ENCODE measurements around the gene TAS2R9.
A peak's percentile ranks its signal among the peaks of the same experiment; 100 is the strongest.
"Not testable (repeated sequence)": the region's sequence is repeated elsewhere in the genome, so short reads cannot be mapped to it uniquely, and the experiment has no call there.

Gene TAS2R9, protein sequence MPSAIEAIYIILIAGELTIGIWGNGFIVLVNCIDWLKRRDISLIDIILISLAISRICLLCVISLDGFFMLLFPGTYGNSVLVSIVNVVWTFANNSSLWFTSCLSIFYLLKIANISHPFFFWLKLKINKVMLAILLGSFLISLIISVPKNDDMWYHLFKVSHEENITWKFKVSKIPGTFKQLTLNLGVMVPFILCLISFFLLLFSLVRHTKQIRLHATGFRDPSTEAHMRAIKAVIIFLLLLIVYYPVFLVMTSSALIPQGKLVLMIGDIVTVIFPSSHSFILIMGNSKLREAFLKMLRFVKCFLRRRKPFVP

DNA sequence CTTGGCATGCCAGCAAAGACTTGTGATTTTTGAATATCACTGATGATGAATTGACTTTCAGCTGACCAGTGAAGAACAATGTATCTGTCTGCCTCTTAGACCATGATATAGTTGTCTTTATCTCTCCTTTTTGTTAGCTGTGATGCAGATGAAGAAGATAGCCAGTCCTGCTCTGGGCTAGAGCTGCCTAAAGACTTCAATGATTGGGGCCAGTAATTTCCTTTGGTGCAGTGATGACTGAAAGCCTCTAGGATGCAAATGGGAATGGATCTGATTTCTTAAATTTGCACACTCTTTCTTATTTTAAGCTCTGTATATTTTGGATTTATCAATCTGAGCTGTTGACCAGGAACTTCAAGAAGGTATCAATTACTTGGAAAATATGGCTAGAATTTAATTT is at the start of gene TAS2R9:
TAS2R9 (minus strand) TSS at position 101 of the 400 bp plus-strand sequence; CDS start at position 8, 93 bp downstream.
- DNase-seq, result no peak

DNA sequence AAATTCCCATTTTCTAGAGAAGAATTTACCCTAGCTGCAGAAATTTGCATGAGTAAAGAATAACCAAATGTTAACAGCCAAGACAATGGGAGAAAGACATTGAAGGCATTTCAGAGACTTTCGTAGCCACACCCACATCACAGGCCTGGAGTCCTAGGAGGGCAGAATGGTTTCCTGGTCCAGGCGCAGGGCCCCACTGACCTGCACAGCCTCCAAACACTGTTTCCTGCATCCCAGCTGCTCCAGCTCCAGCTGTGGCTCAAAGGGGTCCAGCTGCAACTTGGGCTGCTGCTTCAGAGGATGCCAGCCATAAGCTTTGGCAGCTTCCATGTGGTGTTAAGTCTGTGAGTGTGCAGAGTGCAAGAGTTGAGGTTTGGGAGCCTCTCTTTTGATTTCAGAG is 45.8 kb upstream of the TAS2R9 start:
- DNase-seq, result no peak

DNA sequence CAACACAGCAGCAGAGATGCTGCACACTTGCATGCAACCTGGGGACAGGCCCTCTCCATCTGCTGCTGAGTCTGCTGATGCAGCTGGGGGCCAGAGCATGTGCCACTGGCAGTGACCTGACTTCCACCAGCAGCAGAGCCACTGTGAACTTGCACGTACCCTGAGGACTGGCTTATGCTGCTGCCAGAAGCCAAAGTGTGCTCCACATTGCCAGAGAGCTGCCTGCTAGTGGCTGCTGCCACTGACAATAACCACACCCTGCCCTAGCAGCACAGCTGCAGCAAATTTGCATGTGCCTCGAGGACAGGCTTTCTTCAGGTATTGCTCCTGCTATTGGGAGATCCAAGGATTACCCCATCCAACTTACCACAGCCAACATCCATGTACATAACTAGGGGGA is 43.8 kb upstream of the TAS2R9 start:
- DNase-seq, result no peak

DNA sequence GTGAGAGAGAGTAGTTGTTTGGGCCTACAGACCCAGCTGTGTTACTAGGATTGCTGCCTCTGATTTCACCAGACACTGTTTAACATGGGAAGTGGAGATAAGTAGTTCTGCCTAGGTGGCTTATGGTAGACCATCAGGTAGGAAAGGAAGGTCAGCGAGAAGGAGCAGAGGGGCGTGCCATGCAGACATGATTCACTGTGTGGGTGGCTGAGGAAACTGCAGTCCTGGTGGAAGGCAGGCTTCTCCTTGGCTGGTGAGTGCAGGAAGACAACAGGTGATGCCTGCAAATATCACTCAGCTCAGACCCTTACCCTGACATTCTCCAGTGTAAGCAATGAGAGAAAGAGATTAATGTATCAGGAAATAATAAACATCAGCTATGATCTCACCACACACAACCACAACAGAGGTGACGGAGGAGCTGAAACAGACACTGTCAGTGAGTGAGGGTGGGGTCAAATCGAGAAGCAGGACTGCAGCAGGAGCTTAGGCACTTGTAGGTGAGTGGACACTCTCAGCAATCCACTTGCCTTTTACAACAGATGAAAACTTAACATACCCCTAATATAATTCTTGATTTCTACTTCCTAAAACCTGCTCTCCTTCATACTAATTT is 41.4 kb upstream of the TAS2R9 start:
- no peak for DNase-seq

- no peak for DNase-seq
Measured at GRCh38 chr12:10849425-10849878, 39.5 kb upstream of the TAS2R9 start, which contains the start of gene PRR4. Gene PRR4 (minus strand): TSS chr12:10849475. CDS start chr12:10849437, 38 bp downstream.

DNA sequence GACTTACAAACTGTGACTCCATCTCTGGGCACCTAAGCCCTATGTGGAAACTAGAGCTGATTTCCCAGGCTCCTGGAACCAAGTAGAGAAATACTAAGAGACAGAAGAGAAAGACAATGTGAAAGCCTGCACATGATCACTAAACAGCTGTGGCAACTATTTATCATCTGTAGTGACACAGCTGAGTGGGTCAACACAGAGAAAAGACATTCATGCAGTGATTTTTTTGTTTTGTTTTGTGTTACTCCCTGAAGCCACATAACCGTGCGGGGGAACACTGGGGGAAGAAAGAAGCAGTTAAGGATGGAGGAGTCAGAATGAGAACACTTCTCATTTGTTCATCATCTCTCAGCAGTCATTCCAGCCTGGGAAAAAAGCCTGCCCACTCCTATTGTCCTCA is 37.8 kb upstream of the TAS2R9 start:
- DNase-seq, result no peak

- no peak for DNase-seq
Measured at GRCh38 chr12:10842862-10843261, 32.9 kb upstream of the TAS2R9 start.

DNA sequence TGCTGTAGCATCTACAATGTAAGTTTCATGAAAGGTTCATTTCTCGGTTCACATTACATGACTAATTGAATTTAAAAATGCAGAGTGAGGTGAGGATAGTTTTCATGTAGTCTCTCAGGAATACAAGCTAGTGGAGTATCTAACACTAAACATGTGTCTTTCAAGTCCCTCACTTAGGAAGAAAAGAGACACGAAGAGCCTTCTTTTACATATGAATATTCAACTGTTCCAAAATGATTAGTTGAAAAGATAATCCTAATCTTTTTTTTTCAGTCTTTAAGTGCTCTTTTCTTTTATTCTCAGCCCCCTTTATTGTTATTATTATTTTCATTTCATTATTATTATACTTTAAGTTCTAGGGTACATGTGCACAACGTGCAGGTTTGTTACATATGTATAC is 28.5 kb upstream of the TAS2R9 start:
- no peak for DNase-seq

- no peak for DNase-seq
Measured at GRCh38 chr12:10829994-10830393, 20.0 kb upstream of the TAS2R9 start.

GRCh38 chr12:10826258-10826657 is 16.3 kb upstream of the TAS2R9 start, which contains the start of gene TAS2R10:
Gene TAS2R10 (minus strand): TSS chr12:10826358. CDS start chr12:10826269, 89 bp downstream.
- DNase-seq, result no peak

GRCh38 chr12:10824957-10825356 is 15.0 kb upstream of the TAS2R9 start:
- DNase-seq, result no peak

GRCh38 chr12:10811883-10812536 is 2.0 kb upstream of the TAS2R9 start:
- DNase-seq, result no peak

- no peak for DNase-seq
Measured at GRCh38 chr12:10807186-10807585, 2.8 kb downstream of the TAS2R9 start, which contains the start of gene TAS2R8. Gene TAS2R8 (minus strand): TSS chr12:10807286. CDS start chr12:10806980, 306 bp downstream.

- DNase-seq, result no peak
Measured at GRCh38 chr12:10802587-10802986, 7.4 kb downstream of the TAS2R9 start, which contains the start of gene TAS2R7. Gene TAS2R7 (minus strand): TSS chr12:10802627. CDS start chr12:10802570, 57 bp downstream.

GRCh38 chr12:10801741-10802140 is 8.2 kb downstream of the TAS2R9 start:
- no peak for DNase-seq

- no peak for DNase-seq
Measured at GRCh38 chr12:10794222-10794621, 15.7 kb downstream of the TAS2R9 start.

DNA sequence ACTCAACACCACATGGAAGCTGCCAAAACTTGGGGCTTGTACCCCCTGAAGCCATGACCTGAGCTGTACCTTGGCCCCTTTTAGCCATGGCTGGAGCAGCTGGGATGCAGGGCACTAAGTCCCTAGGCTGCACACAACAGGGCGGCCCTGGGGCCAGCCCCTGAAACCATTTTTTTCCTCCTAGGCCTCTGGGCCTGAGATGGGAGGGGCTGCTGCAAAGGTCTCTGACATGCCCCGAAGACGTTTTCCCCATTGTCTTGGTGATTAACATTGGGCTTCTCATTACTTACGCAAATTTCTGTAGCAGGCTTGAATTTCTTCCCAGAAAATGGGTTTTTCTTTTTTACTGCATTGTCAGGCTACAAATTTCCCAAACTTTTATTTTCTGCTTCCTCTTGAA is 18.2 kb downstream of the TAS2R9 start:
- DNase-seq, result not testable (repeated sequence)

- DNase-seq, result no peak
Measured at GRCh38 chr12:10783252-10783651, 26.7 kb downstream of the TAS2R9 start.

GRCh38 chr12:10779103-10779502 is 30.9 kb downstream of the TAS2R9 start:
- DNase-seq, result no peak

DNA sequence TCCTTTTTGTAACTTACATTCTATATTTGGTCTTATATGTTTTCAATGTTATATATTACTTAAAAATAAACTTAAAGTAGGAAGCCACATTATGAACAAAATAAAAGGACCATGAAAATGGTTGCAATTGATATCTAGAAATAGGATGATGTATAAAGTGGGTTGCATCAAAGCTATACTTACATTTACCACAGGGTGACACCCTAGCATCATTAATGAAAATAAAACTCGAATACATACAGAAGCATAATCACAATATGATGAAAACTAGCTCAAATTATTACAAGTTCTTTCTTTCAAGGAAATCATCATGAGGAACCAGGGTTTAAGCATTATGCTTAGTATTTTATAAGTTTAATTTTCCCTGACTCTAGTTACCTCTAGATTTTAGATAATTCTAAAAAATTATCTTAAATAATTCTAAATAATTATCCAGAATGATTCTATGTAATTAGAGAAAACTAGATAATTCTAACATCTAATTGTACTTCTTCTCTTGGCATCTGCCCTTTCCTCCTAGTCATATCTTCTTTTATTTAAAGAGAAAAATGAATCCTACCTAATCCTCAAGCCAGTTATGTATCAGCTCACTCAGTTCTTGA is 38.7 kb downstream of the TAS2R9 start:
- peak; percentile 4 for DNase-seq

DNA sequence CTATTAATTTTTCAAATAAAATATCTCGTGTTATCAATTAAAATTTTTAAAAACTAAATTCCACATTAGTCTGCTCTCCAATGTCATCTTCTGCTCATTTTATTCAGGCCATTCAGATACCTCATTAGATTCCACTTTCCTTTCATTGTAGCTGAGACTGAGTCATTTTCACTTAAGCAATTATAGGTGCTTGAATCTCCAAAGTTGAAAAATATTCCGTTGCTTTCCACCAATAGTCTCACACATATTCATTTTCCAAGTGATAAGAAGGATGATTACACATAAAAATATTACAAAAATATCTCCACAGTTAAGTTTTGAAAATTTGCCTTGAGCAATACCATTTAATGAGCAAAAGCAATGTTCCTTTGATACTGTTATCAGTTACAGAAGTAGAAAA is 50.3 kb downstream of the TAS2R9 start:
- DNase-seq, result no peak

Data from NCI-H2029 (cell line).